ENCODE results near the gene DSE. TPM values are rescaled to one million over a fixed set of nuclear protein-coding genes. Genes with fewer than 3 reads are reported as not detected.

Gene DSE
- total RNA-seq, 1 experiment from 2014 or later: 5.4 TPM

GRCh38 chr6:116395647-116396046 lies 24.9 kb downstream of the DSE start:
- Histone ChIP-seq H3K4me3 (ENCODE audit: low read depth in 2 of 2, low read length in 2 of 2) (no peak overlapping the region), H3K4me1 (ENCODE audit: control insufficient read depth, insufficient read depth, low read length) (no peaks in the 10 kb centered on the region), H3K27me3 (ENCODE audit: control insufficient read depth, insufficient read depth, low read length) (no peaks in the 10 kb centered on the region), H3K9me3 (ENCODE audit: control insufficient read depth, insufficient read depth, low read depth, low read length) (no peaks in the 10 kb centered on the region), H3K36me3 (ENCODE audit: control insufficient read depth, insufficient read depth, low read length) (no peaks in the 10 kb centered on the region), H3K27ac (ENCODE audit: low read length) (no peak overlapping the region)
- in situ Hi-C loops (cut with HindIII; ENCODE audit: low pct_unique_long_range_greater_than_20kb, low sequenced_read_pairs): no loop called here
- POLR2A ChIA-PET: no interaction called here
- ATAC-seq: no peak
- intact Hi-C loops (cut with micrococcal nuclease; ENCODE audit: unreplicated experiment): no loop called here
- DNase-seq (ENCODE audit: low read depth, low spot score): no peak
- CTCF ChIA-PET: no interaction called here
- BruUV-seq (replicated peaks): no TSS peak
- no peak for TF ChIP-seq TCF7L2 (IDR thresholded peaks at IDR 0.05; ENCODE audit: low read depth, low read length)
- TF ChIP-seq REST (IDR thresholded peaks at IDR 0.05; ENCODE audit: insufficient read depth in 1 of 2, low read depth in 2 of 2, low read length in 1 of 2): no peak
- TF ChIP-seq SIN3A (IDR thresholded peaks at IDR 0.05; ENCODE audit: borderline replicate concordance, insufficient read depth, low read depth, low read length): no peak
- no peak for TF ChIP-seq CTCF (IDR thresholded peaks at IDR 0.05)
- no peak for TF ChIP-seq POLR2AphosphoS5 (IDR thresholded peaks at IDR 0.05; ENCODE audit: low read depth, low read length)

- DNase-seq (ENCODE audit: low read depth, low spot score): no peak
- BruUV-seq (replicated peaks): no TSS peak
Observed at GRCh38 chr6:116396441-116396840, 25.7 kb downstream of the DSE start.

More at GRCh38 chr6:116396441-116396840, 25.7 kb downstream of the DSE start:
- ChIA-PET CTCF (no interaction called here), POLR2A (no interaction called here)
- intact Hi-C loops (cut with micrococcal nuclease; ENCODE audit: unreplicated experiment): no loop called here
- Histone ChIP-seq H3K36me3 (ENCODE audit: control insufficient read depth, insufficient read depth, low read length) (no peaks in the 10 kb centered on the region), H3K27ac (ENCODE audit: low read length) (no peak overlapping the region), H3K4me1 (ENCODE audit: control insufficient read depth, insufficient read depth, low read length) (no peaks in the 10 kb centered on the region), H3K9me3 (ENCODE audit: control insufficient read depth, insufficient read depth, low read depth, low read length) (no peaks in the 10 kb centered on the region), H3K27me3 (ENCODE audit: control insufficient read depth, insufficient read depth, low read length) (no peaks in the 10 kb centered on the region), H3K4me3 (ENCODE audit: low read depth in 2 of 2, low read length in 2 of 2) (no peak overlapping the region)
- in situ Hi-C loops (cut with HindIII; ENCODE audit: low pct_unique_long_range_greater_than_20kb, low sequenced_read_pairs): no loop called here
- no peak for TF ChIP-seq CTCF (IDR thresholded peaks at IDR 0.05)
- TF ChIP-seq SIN3A (IDR thresholded peaks at IDR 0.05; ENCODE audit: borderline replicate concordance, insufficient read depth, low read depth, low read length): no peak
- TF ChIP-seq REST (IDR thresholded peaks at IDR 0.05; ENCODE audit: insufficient read depth in 1 of 2, low read depth in 2 of 2, low read length in 1 of 2): no peak
- no peak for TF ChIP-seq TCF7L2 (IDR thresholded peaks at IDR 0.05; ENCODE audit: low read depth, low read length)
- TF ChIP-seq POLR2AphosphoS5 (IDR thresholded peaks at IDR 0.05; ENCODE audit: low read depth, low read length): no peak
- ATAC-seq: no peak

Measured in Panc1 (cell line).